Islet precursor cell (in vitro differentiated cells): ENCODE measurements around the gene SWT1.
A peak's percentile ranks its signal among the peaks of the same experiment; 100 is the strongest.

ENCODE experiments used
- DNase-seq: peaks from one replicate; pipeline ENCODE4 v3.0.0-alpha.2; 2018

SWT1 gene

GRCh38 chr1:185156854-185157598 lies at the start of gene SWT1, which contains the start of gene TRMT1L:
TSS of gene SWT1 (plus strand) at chr1:185157167. CDS start at chr1:185160842, 3,675 bp downstream.
TSS of gene TRMT1L (minus strand) at chr1:185156953. CDS start at chr1:185156712, 241 bp downstream.
- DNase-seq: peak; percentile 100

- no peak for DNase-seq
These were observed 48.6 kb upstream of the SWT1 start for GRCh38 chr1:185108321-185108720.

GRCh38 chr1:185110145-185110544 lies 46.8 kb upstream of the SWT1 start:
- no peak for DNase-seq

- DNase-seq: no peak
These were observed 45.1 kb upstream of the SWT1 start for GRCh38 chr1:185111873-185112272.

- DNase-seq: no peak
These were observed 44.6 kb upstream of the SWT1 start for GRCh38 chr1:185112356-185112755.

GRCh38 chr1:185129708-185130107 lies 27.3 kb upstream of the SWT1 start:
- no peak for DNase-seq

GRCh38 chr1:185132534-185132933 lies 24.4 kb upstream of the SWT1 start:
- DNase-seq: no peak

GRCh38 chr1:185137896-185138545 lies 18.9 kb upstream of the SWT1 start:
- DNase-seq: no peak

- DNase-seq: no peak
These were observed 17.7 kb upstream of the SWT1 start for GRCh38 chr1:185139246-185139645.

- no peak for DNase-seq
These were observed 12.7 kb upstream of the SWT1 start for GRCh38 chr1:185144233-185144632.

- DNase-seq: no peak
These were observed 5.8 kb upstream of the SWT1 start for GRCh38 chr1:185151215-185151614.

GRCh38 chr1:185152187-185152767 lies 4.7 kb upstream of the SWT1 start:
- no peak for DNase-seq

GRCh38 chr1:185154912-185155513 lies 2.0 kb upstream of the SWT1 start:
- DNase-seq: no peak

- no peak for DNase-seq
These were observed 1.2 kb upstream of the SWT1 start for GRCh38 chr1:185155600-185156287.

GRCh38 chr1:185156288-185156853 lies 596 bp upstream of the SWT1 start:
- DNase-seq: peak; percentile 75

- peak; percentile 43 for DNase-seq
These were observed 839 bp downstream of the SWT1 start for GRCh38 chr1:185157599-185158412.

- no peak for DNase-seq
These were observed 1.8 kb downstream of the SWT1 start for GRCh38 chr1:185158800-185159199.

- no peak for DNase-seq
These were observed 3.0 kb downstream of the SWT1 start for GRCh38 chr1:185159966-185160365.

GRCh38 chr1:185162491-185162890 lies 5.5 kb downstream of the SWT1 start:
- no peak for DNase-seq

- DNase-seq: no peak
These were observed 9.1 kb downstream of the SWT1 start for GRCh38 chr1:185166106-185166505.

GRCh38 chr1:185170291-185170848 lies 13.4 kb downstream of the SWT1 start:
- peak; percentile 78 for DNase-seq
